Left lung (tissue), 8 donors: ENCODE data around the gene CDC25B. TPM values are rescaled to one million over a fixed set of nuclear protein-coding genes. Genes with fewer than 3 reads are reported as not detected.

ENCODE experiments used
- polyA plus RNA-seq, 6 donors: library from polyadenylated mRNA; unstranded; fragments of 120-200 nt; gene quantifications; one replicate each; pipeline ENCODE4 v1.2.1, GENCODE V29; 2013; ENCODE audit not compliant: insufficient read length in 6 of 6
- total RNA-seq, 2 donors: library from RNA; stranded (reverse); fragmentation: NEBNext Ultra II Directional; extraction: Animal tissue kit (Norgen Biotek cat#: 25700); gene quantifications; one replicate each; pipeline ENCODE4 v1.2.1, GENCODE V29; 2021
- donor health status: DM: no; HTN: yes; CAD: no.
- donor health status: DM: no; HTN: no; CAD: no.

The CDC25B gene
- total and polyA plus RNA-seq, 8 donors = 50.8 to 121 (median 60.4) TPM

Other genes with a start within 250 kb of the CDC25B start
- gene GFRA4, start 132.9 kb upstream of the CDC25B start, total RNA-seq = not detected
- gene GFRA4, start 132.9 kb upstream of the CDC25B start, polyA plus RNA-seq = not detected
- 10 to 100 TPM; 15.4 to 16.5 TPM for gene ADAM33, start 114.3 kb upstream of the CDC25B start, total RNA-seq
- gene ADAM33, start 114.3 kb upstream of the CDC25B start, polyA plus RNA-seq = 10 to 100 TPM in 4 of 6 donors, 1 to 10 TPM in 2; 7.4 to 18.6 (median 10.7) TPM
- gene SIGLEC1, start 83.7 kb upstream of the CDC25B start, total RNA-seq = 10 to 100 TPM; 22.8 to 45.8 TPM
- gene SIGLEC1, start 83.7 kb upstream of the CDC25B start, polyA plus RNA-seq = 1 to 10 TPM; 1.8 to 3.5 (median 2.5) TPM
- gene HSPA12B, start 63.6 kb upstream of the CDC25B start, total RNA-seq = 10 to 100 TPM; 14.6 to 22.1 TPM
- gene HSPA12B, start 63.6 kb upstream of the CDC25B start, polyA plus RNA-seq = 10 to 100 TPM; 21.8 to 31.8 (median 26.0) TPM
- 10 to 100 TPM; 19.4 to 35.6 TPM for gene ADISSP, start 28.6 kb upstream of the CDC25B start, total RNA-seq
- gene ADISSP, start 28.6 kb upstream of the CDC25B start, polyA plus RNA-seq = 10 to 100 TPM; 20.9 to 37.3 (median 29.4) TPM
- 1 to 10 TPM in 1 of 2 donors, under 1 TPM in 1; 0.26 to 2.8 TPM for gene SPEF1, start 14.9 kb upstream of the CDC25B start, total RNA-seq
- gene SPEF1, start 14.9 kb upstream of the CDC25B start, polyA plus RNA-seq = 1 to 10 TPM in 4 of 6 donors, under 1 TPM in 2; 0.63 to 4.0 (median 1.9) TPM
- 10 to 100 TPM; 78.5 to 94.5 TPM for gene CENPB, start 9.6 kb upstream of the CDC25B start, total RNA-seq
- 10 to 100 TPM; 38.0 to 62.1 (median 52.9) TPM for gene CENPB, start 9.6 kb upstream of the CDC25B start, polyA plus RNA-seq
- gene AP5S1, start 24.2 kb downstream of the CDC25B start, total RNA-seq = 10 to 100 TPM; 12.7 to 13.6 TPM
- 10 to 100 TPM in 4 of 6 donors, 1 to 10 TPM in 2; 8.3 to 12.0 (median 11.2) TPM for gene AP5S1, start 24.2 kb downstream of the CDC25B start, polyA plus RNA-seq
- 10 to 100 TPM; 37.3 to 38.7 TPM for gene MAVS, start 50.5 kb downstream of the CDC25B start, total RNA-seq
- 10 to 100 TPM; 25.4 to 33.4 (median 31.2) TPM for gene MAVS, start 50.5 kb downstream of the CDC25B start, polyA plus RNA-seq
- 10 to 100 TPM; 39.4 to 47.8 TPM for gene PANK2, start 93.1 kb downstream of the CDC25B start, total RNA-seq
- 10 to 100 TPM; 34.1 to 41.0 (median 36.5) TPM for gene PANK2, start 93.1 kb downstream of the CDC25B start, polyA plus RNA-seq
- gene RNF24, start 219.2 kb downstream of the CDC25B start, total RNA-seq = 10 to 100 TPM; 27.4 to 46.2 TPM
- gene RNF24, start 219.2 kb downstream of the CDC25B start, polyA plus RNA-seq = 10 to 100 TPM; 20.4 to 29.5 (median 25.7) TPM